K562 (cell line): ENCODE measurements around the gene SESN2. TPM values are rescaled to one million over a fixed set of nuclear protein-coding genes. Genes with fewer than 3 reads are reported as not detected.

Experiments
- ADNP ChIP-seq: fragments of 200-800 bp; sonication (Bioruptor generic); IDR thresholded peaks from 2 replicates; pipeline ENCODE4 v1.6.1; 2016; ENCODE audit warnings: missing genetic modification characterization, missing compliant biosample characterization
- CBFB ChIP-seq: sonication (generic); formaldehyde crosslinking; IDR thresholded peaks from 2 replicates; pipeline ENCODE4 v1.4.0; 2020; ENCODE audit warnings: mild to moderate bottlenecking, missing genetic modification reagents
- CEBPB ChIP-seq: fragments of 450-650 bp; IDR thresholded peaks from 2 replicates; pipeline ENCODE4 v1.6.1; 2016; ENCODE audit warnings: missing genetic modification characterization, missing compliant biosample characterization
- DNMT1 ChIP-seq: fragments of 450-650 bp; IDR thresholded peaks from 2 replicates; pipeline ENCODE4 v1.6.1; 2016; ENCODE audit warnings: antibody characterized with exemption, mild to moderate bottlenecking
- EGR1 ChIP-seq: fragments of 450-650 bp; conservative IDR thresholded peaks from 2 replicates; pipeline ENCODE4 v1.6.1; 2017; ENCODE audit warnings: mild to moderate bottlenecking
- ELF1 ChIP-seq: fragments of 200-800 bp; sonication (Bioruptor generic); IDR thresholded peaks from 2 replicates; pipeline ENCODE4 v1.6.1; 2016; ENCODE audit warnings: missing genetic modification characterization, missing compliant biosample characterization
- ESRRB ChIP-seq: fragments of 250-450 bp; sonication (Bioruptor Pico); IDR thresholded peaks from 2 replicates; pipeline ENCODE4 v1.5.0; 2020; ENCODE audit warnings: mild to moderate bottlenecking, moderate library complexity, borderline replicate concordance
- ETV6 ChIP-seq, 3 experiments: fragments of 150-350 bp in 1 of 3; sonication (generic) in 1 of 3; formaldehyde crosslinking in 1 of 3; IDR thresholded peaks; 2 replicates each; pipeline versions ENCODE4 v1.6.1 to v1.8.0; 2014 to 2022; ENCODE audit warnings: borderline replicate concordance in 2 of 3, low read depth in 2 of 3, antibody characterized with exemption in 1 of 3, low read length in 1 of 3, mild to moderate bottlenecking in 1 of 3, missing genetic modification reagents in 1 of 3
- FOSL1 ChIP-seq: fragments of 200-800 bp; sonication (Bioruptor generic); conservative IDR thresholded peaks from 2 replicates; pipeline ENCODE4 v1.6.1; 2016; ENCODE audit warnings: missing genetic modification characterization, missing compliant biosample characterization
- HDGF ChIP-seq: fragments of 450-650 bp; IDR thresholded peaks from 2 replicates; pipeline ENCODE4 v1.6.1; 2016
- KLF10 ChIP-seq: fragments of 250-450 bp; sonication (Bioruptor Pico); IDR thresholded peaks from 2 replicates; pipeline ENCODE4 v1.6.1; 2021; ENCODE audit warnings: matching md5 sums
- KLF6 ChIP-seq: fragments of 250-450 bp; sonication (Bioruptor Pico); IDR thresholded peaks from 2 replicates; pipeline ENCODE4 v1.4.0; 2020; ENCODE audit warnings: mild to moderate bottlenecking, moderate library complexity, borderline replicate concordance
- MCM5 ChIP-seq: fragments of 450-650 bp; IDR thresholded peaks from 2 replicates; pipeline ENCODE4 v1.6.1; 2016; ENCODE audit warnings: low read depth
- MCM7 ChIP-seq, 2 experiments: fragments of 450-650 bp; IDR thresholded peaks; 2 replicates each; pipeline ENCODE4 v1.6.1; 2016 to 2018
- MED1 ChIP-seq: sonication (generic); formaldehyde crosslinking; IDR thresholded peaks from 2 replicates; pipeline ENCODE4 v1.8.1; 2023; ENCODE audit warnings: missing genetic modification reagents, borderline replicate concordance
- NFYB ChIP-seq: IDR thresholded peaks from 2 replicates; pipeline ENCODE4 v1.6.1; 2011; ENCODE audit warnings: mild to moderate bottlenecking, moderate library complexity; ENCODE audit not compliant: insufficient read length; ENCODE audit errors: extremely low read depth
- RBM34 ChIP-seq: fragments of 200-400 bp; formaldehyde crosslinking; IDR thresholded peaks from 2 replicates; pipeline ENCODE4 v1.6.1; 2018; ENCODE audit warnings: low read length, borderline replicate concordance; ENCODE audit not compliant: insufficient read depth
- RNF2 ChIP-seq: sonication (generic); IDR thresholded peaks from 2 replicates; pipeline ENCODE4 v1.6.1; 2016
- SRSF7 ChIP-seq: fragments of 200-400 bp; formaldehyde crosslinking; optimal IDR thresholded peaks from 2 replicates; pipeline ENCODE3; 2017; ENCODE audit warnings: mild to moderate bottlenecking, low read depth, low read length
- TEAD1 ChIP-seq, 2 experiments: fragments of 450-650 bp in 1 of 2; sonication (generic) in 1 of 2; formaldehyde crosslinking; IDR thresholded peaks; 2 replicates each; pipeline versions ENCODE4 v1.4.0 to v1.8.0; 2020 to 2022; ENCODE audit warnings: mild to moderate bottlenecking in 2 of 2, missing genetic modification reagents in 1 of 2
- TFAM ChIP-seq: fragments of 250-450 bp; sonication (Bioruptor Pico); conservative IDR thresholded peaks from 2 replicates; pipeline ENCODE4 v1.5.0; 2021; ENCODE audit warnings: mild to moderate bottlenecking, moderate library complexity
- TGIF2 ChIP-seq: sonication (generic); formaldehyde crosslinking; IDR thresholded peaks from 2 replicates; pipeline ENCODE4 v1.8.1; 2022; ENCODE audit warnings: mild to moderate bottlenecking, missing genetic modification reagents, moderate library complexity
- ZNF280B ChIP-seq: fragments of 250-450 bp; sonication (Bioruptor Pico); IDR thresholded peaks from 2 replicates; pipeline ENCODE4 v1.5.1; 2021; ENCODE audit warnings: mild to moderate bottlenecking
- ZNF316 ChIP-seq: fragments of 450-650 bp; IDR thresholded peaks from 2 replicates; pipeline ENCODE4 v1.6.1; 2016
- ZNF347 ChIP-seq: fragments of 450-650 bp; formaldehyde crosslinking; IDR thresholded peaks from 2 replicates; pipeline ENCODE4 v1.4.0; 2020; ENCODE audit warnings: low read depth, mild to moderate bottlenecking, moderate library complexity
- polyA plus RNA-seq, 8 experiments: library from polyadenylated mRNA; depleted of rRNA in 4 of 8; stranded (reverse) in 5 of 8; unstranded in 3 of 8; fragments of >200 nt; fragmentation: Nextera tagmentation in 2 of 8; fragmentation: Illumina TruSeq in 1 of 8; extraction: Ambion mirVana in 2 of 8; extraction: Trizol in 1 of 8; gene quantifications; 2 replicates each; pipeline versions ENCODE4 v1.2.1 to v1.2.3, GENCODE V29; 2011 to 2014; ENCODE audit warnings: inconsistent platforms in 1 of 8, missing spikeins in 1 of 8
- total RNA-seq, 7 experiments: library from RNA; depleted of rRNA in 6 of 7; stranded (reverse); fragments of >200 nt in 6 of 7; fragmentation: Illumina TruSeq in 2 of 7; extraction: Trizol in 2 of 7; gene quantifications; 2 replicates each; pipeline versions ENCODE4 v1.2.1 to v1.2.3, GENCODE V29; 2011 to 2021; ENCODE audit warnings: low replicate concordance in 1 of 7
- TF ChIP-seq, protein P1 (sequence below): fragments of 450-650 bp; formaldehyde crosslinking; IDR thresholded peaks from 2 replicates; pipeline ENCODE4 v1.4.0; 2020; ENCODE audit warnings: mild to moderate bottlenecking, mixed read lengths

Gene SESN2
- total and polyA plus RNA-seq, 9 of the 15 experiments (the other 6 are each of a cell fraction or from before 2014, with no cell fraction given), result 3.7 to 71.3 (median 16.8) TPM

- TF ChIP-seq SRSF7, result no peak
- no peak for TF ChIP-seq KLF6 (CRISPR knock-in tag)
- 0 out of 2 replicates have a peak, but pooled peaks have one; percentile 22 for TF ChIP-seq ADNP (tag)
- TF ChIP-seq HDGF, result no peak
- no peak for TF ChIP-seq ZNF347 (CRISPR knock-in tag)
- TF ChIP-seq KLF10, result no peak
- no peak for TF ChIP-seq RNF2
- TF ChIP-seq TGIF2 (CRISPR knock-in tag), result no peak
- no peak for TF ChIP-seq CEBPB
- no peak for TF ChIP-seq TFAM (CRISPR knock-in tag)
- no peak for TF ChIP-seq DNMT1
- no peak for TF ChIP-seq MED1 (CRISPR knock-in tag)
- TF ChIP-seq ZNF316, result no peak
- no peak for TF ChIP-seq MCM7 (IDR thresholded peaks at IDR 0.05)
- TF ChIP-seq MCM5, result no peak
- TF ChIP-seq ELF1 (tag), result no peak
- TF ChIP-seq ETV6 (IDR thresholded peaks at IDR 0.05; ENCODE audit: borderline replicate concordance in 1 of 2, low read depth in 2 of 2, low read length in 1 of 2), result no peak
- no peak for TF ChIP-seq ETV6 (CRISPR knock-in tag; IDR thresholded peaks at IDR 0.05; ENCODE audit: borderline replicate concordance)
- no peak for TF ChIP-seq TEAD1 (CRISPR knock-in tag; IDR thresholded peaks at IDR 0.05)
- no peak for TF ChIP-seq EGR1
- TF ChIP-seq, protein P1, sequence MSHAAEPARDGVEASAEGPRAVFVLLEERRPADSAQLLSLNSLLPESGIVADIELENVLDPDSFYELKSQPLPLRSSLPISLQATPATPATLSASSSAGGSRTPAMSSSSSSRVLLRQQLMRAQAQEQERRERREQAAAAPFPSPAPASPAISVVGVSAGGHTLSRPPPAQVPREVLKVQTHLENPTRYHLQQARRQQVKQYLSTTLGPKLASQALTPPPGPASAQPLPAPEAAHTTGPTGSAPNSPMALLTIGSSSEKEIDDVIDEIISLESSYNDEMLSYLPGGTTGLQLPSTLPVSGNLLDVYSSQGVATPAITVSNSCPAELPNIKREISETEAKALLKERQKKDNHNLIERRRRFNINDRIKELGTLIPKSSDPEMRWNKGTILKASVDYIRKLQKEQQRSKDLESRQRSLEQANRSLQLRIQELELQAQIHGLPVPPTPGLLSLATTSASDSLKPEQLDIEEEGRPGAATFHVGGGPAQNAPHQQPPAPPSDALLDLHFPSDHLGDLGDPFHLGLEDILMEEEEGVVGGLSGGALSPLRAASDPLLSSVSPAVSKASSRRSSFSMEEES (CRISPR knock-in tag), result no peak
- TF ChIP-seq CBFB (CRISPR knock-in tag), result no peak
- no peak for TF ChIP-seq RBM34
- TF ChIP-seq ZNF280B (CRISPR knock-in tag), result no peak
- no peak for TF ChIP-seq NFYB
- no peak for TF ChIP-seq ESRRB (CRISPR knock-in tag)
- TF ChIP-seq FOSL1 (tag), result no peak
These were observed 1.5 kb downstream of the SESN2 start (continued) for GRCh38 chr1:28260803-28261174.
